GM21447 (cell line): ENCODE results near the gene DENND5A.
A peak's percentile ranks its signal among the peaks of the same experiment; 100 is the strongest.
"Not testable (repeated sequence)": the region's sequence is repeated elsewhere in the genome, so short reads cannot be mapped to it uniquely, and the experiment has no call there.

Experiments used
- ATAC-seq: cut with Tn5 transposase; IDR thresholded peaks from one replicate; pipeline ENCODE4 v1.9.1; 2021; ENCODE audit not compliant: unreplicated experiment

DENND5A gene

DNA sequence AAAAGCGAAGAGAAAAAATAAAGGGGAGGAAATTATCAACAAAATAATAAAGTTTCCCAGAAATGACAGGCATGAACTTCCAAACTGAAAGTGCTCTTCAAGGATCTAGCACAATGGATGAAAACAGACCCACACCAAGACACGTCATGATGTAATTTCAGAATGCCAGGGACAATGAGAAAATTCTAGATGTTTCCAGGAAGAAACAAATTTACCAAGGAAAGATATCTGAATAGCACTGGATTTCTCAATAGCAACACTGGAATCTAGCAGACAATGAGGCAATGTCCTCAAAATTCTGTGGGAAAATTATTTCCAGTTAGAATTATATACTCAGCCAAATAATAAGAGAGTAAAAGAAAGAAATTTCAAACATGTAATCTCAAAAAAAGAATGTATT is 46.0 kb downstream of the DENND5A start:
- no peak for ATAC-seq

DNA sequence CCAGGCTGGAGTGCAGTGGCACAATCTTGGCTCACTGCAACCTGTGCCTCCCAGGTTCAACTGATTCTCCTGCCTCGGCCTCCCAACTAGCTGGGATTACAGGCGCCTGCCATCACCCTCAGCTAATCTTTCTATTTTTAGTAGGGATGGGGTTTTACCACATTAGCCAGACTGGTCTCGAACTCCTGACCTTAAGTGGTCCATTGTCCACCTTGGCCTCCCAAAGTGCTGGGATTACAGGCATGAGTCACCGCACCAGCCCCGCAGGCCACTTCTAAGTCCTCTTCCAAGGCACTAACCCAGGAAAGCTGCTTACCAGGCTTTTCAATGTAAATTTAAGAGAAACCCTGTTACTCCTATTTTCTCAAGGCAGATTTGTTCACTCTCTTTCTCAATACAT is 50.4 kb downstream of the DENND5A start:
- ATAC-seq: no peak

DNA sequence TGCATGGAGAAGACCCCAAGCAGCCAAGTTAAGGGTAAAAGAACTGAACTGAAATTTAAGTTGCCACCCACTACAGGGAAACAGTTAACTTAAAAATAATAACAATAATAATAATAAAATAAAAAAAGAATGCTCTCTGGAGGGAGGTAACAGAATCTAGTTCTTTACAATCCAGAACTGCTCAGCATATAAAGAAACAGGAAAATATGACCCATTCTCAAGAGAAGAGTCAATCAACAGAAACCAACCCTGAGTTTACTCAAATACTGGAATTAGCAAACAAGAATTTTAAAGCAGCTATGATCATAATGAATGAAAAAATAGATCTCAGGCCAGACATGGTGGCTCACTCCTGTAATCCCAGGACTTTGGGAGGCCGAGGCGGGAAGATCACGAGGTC is 53.8 kb downstream of the DENND5A start:
- no peak for ATAC-seq

DNA sequence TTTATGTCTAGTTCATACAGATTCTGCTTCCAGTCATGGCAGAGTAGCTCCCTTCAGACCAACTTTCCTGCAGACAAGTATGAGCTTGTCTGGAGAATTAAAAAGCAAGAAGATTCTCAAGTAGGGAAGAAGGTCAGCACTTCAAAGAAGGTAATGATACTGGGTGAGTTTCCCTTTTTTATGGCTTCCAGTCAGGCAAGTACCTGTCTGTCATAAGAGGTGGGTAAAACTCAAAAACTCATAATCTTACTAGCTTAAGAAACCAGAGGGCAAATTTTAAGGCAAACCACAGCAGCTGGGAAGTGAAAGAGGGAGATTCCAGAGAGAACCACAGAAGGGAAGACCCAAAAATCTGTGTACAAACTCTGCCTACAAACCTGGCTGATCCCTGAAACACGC is 54.2 kb downstream of the DENND5A start:
- no peak for ATAC-seq

DNA sequence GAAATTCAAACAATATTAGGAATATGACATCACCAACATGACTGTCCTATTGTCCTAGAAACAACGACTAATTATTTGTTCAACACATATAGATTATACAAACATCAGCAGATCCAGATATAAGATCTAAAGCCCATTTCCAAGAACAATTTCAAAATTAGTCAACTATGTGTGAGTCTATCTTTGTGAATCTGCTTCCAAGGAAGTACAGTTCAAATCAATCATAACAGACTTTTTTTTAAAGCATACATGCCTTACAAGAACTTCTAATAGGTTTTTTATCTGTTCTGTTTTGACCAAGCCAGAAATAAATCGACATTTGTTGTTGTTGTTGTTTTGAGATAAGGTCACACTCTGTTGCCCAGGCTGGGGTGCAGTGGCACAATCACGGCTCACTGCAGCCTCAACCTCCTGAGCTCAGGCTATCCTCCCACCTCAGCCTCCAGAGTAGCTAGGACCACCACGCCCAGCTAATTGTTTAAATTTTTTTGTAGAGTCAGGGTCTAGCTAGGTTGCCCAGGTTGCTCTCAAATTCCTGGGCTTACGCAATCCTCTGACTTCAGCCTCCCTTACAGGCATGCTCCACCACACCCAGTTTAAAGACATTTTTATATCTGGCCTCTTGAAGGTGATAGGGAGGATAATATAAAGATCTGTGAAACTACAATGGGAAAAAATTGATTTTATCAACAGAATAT is 54.8 kb downstream of the DENND5A start:
- no peak for ATAC-seq

DNA sequence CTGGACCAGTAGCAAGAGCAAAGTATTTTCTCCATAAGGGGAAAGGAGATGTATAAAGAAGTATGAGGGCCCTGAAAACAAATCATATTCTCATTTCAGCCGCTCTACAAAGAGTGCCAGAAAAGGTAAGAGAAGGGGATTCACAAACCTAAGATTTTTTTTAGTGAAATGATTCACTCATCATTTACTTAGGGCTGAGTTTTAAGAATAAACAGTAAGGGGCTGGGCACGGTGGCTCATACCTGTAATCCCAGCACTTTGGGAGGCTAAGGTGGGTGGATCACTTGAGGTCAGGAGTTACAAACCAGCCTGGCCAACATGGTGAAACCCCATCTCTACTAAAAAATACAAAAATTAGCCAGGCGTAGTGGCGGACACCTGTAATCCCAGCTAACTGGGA is 55.5 kb downstream of the DENND5A start:
- peak; percentile 21 for ATAC-seq

DNA sequence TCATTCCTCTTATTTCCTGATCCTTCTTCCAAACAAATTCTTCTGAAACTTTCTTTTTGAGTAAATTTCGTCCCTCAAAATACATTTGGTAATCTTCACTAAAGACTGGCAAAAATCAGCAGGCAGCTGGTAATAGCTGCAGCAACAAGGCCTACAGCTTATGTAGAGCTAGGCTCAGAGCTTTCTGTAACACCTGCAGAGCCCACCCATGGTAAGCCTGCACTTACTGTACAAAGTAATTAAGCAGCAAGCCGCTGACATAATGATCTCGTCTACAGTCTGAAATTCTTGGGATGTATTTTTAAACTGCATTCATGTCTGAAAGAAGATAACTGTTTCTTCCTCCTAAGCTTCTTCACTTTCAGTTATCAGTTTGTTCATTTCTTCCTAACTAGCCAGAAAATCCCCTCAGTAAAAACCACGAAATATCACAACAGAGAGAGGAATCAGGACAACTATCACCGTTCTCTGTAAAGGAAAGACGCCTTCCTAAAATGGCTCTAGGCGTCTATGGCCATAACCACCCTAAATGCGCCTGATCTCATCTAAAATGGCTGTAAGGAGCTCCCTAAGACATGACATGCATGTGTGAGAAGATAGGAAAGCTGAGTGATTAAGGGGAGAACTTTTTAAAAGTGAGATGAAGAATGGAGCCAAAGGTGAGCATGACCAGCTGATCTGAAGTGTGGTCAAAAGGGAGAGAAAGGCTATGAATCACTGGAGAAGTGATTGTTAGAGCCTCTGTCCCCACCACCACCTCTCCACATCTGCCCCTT is 56.2 kb downstream of the DENND5A start:
- ATAC-seq: peak; percentile 34

DNA sequence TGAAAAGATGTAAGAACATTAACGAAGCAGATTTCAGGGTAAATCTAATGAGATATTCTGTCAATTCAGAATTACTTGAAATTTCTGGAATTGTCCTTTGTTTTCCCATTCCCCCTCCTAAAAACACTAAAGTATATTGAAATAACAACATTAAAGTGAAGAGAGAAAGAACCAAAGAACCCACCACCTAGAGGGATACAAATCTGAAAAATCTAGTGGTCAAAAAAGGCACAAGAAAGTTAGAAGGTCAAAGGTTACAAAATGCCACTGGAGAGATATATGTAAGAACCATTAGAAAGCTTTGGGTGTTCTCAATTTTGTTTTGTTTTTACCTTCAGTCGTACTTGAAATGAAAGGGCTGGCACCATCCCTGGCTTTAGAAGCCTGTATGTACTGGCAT is 57.9 kb downstream of the DENND5A start:
- ATAC-seq: no peak

DNA sequence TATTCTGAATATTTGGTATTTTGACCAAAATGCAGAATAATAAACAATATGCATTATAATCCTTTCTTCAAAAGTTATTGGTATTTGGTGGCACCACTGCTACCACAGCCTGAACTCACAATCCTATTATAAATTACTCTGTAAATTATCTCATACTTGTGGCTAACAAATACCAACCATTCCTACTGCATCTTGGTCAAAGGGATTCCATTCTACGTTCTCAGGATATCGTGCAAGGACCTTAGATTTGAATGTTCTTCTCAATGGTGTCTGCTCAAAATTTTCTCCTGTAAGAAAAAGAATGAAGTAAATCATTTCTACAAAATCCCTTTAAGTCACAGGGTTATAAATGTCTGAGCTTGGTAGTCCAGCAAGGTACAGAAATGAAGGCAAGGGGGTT is 58.7 kb downstream of the DENND5A start:
- ATAC-seq: no peak

DNA sequence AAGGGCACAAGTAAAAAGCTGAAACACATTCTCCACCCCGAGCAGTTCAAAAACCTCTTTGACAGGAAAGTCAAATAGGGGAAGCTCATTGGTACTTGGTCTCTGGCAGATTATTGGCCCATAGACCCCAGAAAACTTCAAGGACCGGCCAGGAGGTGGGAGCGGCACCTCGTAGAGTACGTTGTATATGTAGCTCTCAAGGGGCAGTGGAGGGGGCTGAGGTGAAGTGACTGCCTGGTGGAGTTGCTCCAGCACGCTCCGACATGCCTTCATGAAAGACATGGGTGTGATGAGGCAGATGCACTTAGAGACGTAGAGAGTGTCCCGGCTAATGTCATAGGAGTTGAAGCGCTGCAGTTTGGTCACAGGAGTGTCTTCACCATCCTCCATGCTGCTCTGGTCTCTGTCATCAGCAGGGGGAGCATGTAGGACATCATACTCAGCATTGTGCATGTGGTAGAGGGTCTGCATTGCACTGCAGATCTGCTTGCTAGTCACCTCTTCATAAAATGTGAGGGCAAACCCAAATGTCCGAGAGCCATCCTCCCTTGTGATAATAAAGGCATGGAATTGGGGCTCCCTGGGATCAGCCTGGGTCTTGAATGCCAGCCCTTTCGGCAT is 61.3 kb downstream of the DENND5A start:
- no peak for ATAC-seq

DNA sequence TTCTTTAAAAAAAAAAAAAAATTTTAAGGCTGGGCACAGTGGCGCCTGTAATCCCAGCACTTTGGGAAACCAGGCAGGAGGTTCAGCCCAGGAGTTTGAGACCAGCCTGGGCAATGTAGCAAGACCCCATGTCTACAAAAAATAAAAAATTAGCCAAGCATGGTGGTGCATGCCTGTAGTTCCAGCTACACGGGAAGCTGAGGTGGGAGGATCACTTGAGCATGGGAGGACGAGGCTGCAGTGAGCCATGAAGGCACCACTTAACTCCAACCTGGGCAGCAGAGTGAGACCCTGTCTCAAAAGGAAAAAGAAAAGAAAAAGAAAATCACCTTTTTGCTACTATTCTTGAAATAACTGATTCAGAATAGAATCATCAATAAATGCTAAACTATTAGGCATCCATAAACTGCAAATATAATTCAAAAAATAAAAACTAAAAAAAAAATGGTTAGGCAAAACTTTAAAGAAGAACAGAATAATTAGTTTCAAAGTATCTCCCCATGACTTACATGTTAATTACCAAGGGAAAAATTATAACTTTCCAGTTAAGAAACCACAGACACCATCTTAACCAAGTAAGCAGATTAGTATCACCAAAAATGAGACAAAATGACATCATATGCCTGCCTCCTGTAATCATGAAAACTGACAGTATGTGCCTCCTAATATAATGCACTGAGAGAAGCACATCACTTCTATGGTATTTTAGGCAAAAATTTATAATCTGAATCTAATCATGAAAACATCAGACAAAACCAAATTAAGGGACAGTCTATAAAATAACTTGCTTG is 63.6 kb downstream of the DENND5A start:
- no peak for ATAC-seq

DNA sequence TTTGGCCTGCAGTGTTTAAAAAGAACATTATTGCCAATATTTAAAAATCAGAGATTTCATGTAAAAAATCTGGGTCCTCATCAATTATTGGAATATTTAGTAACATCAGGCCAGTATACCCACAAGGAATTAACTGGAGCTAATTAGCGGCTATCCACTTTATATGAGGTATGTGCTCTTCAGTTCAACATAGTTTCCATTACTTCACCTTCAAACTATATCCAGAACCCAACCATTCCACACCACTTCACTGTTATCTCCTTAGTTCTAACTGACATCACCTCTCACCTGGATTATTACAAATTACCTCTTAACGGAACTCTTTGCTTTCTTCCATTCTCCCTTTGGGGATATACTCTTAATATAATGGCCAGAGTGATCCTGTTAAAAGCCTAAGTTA is 64.7 kb downstream of the DENND5A start:
- ATAC-seq: no peak

DNA sequence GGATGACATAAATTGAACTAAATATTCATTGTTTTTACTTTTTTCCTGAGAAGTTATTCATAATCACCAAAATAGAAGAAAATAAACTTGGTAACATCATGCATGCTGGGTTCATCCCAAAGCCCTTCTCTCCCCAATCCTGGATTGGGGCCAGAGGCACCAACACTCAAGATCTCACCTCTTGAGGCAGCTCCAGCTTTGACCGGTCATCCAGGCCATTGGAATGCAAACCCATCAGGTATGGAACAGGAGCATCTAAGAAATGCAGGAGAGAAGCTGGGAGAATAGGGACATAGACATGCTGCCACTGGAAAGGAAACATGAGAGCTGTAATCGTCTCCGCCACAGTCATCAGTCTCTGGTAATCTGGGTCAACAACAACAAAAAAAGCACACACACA is 71.8 kb downstream of the DENND5A start:
- no peak for ATAC-seq

DNA sequence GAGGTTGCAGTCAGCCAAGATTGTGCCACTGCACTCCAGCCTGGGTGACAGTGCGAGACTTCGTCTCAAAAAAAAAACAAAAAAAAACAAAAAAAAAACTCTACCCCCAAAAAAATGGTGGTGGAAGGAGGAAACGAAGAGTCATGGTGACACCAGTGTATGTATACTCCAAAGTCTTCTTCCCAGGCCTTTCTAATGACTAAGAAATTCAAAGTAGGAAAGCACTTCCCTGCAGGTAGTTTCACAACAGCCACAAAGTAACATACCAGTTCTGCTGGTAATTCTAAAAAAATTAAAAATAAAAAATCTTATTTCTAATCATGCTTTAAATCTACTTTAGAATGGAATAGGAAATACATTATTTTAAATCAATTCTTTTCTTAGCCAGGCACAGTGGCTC is 72.6 kb downstream of the DENND5A start:
- no peak for ATAC-seq

DNA sequence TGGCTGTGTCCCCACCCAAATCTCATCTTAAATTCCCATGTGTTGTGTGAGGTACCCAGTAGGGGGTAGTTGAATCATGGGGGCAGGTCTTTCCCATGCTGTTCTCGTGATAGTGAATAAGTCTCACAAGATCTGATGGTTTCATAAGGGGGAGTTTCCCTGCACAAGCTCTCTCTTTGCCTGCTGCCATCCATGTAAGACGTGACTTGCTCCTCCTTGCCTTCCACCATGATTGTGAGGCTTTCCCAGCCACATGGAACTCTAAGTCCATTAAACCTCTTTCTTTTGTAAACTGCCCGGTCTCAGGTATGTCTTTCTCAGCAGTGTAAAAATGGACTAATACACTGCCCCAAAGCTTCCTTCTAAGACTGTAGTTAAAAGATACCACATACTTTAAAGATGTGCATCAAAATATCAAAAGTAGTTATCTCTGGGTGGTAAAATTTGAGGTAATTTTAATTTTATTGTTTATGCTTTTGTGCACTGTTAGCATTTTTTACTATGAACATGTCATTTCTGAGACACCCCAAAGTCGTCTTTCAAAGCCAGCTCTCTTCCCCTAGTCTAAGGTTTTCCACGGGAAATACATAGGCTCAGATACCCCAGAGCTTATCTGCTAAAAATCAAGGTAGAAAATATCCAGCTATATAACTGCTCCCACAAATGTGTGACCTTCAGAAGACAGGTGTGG is 74.7 kb downstream of the DENND5A start:
- ATAC-seq: not testable (repeated sequence)

DNA sequence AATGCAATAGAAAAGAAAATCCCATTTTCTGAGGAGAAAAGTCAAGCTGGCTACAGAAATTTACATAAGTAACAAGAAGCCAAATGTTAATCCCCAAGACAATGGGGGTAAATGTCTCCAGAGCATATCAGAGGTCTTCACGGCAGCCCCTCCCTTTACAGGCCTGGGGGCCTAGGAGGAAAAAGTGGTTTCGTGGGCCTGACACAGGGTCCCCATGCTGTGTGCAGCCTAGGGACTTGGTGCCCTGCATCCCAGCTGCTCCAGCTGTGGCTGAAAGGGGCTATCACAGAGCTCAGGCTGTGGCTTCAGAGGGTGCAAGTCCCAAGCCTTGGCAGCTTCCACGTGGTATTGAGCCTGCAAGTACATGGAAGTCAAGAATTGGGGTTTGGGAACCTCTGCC is 76.3 kb downstream of the DENND5A start:
- ATAC-seq: not testable (repeated sequence)

DNA sequence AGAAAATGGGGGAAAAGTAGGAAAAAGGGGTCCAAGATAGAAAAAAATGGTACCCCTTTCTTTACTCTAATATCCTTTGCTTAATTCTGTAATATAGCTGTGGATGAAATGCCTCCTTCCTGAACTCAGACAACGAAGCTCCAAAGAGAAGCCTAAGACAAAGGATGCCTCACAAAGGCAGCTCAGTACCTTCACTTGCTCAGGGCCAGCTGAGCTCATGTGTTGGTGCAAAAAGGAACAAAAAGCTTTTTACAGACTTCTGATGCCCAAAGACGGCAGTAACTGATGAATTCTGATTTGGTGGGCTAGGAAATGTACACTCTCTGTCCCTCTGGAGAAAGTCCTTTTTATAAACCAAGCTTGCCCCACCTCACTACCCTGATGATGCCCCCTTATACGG is 77.5 kb downstream of the DENND5A start:
- no peak for ATAC-seq

DNA sequence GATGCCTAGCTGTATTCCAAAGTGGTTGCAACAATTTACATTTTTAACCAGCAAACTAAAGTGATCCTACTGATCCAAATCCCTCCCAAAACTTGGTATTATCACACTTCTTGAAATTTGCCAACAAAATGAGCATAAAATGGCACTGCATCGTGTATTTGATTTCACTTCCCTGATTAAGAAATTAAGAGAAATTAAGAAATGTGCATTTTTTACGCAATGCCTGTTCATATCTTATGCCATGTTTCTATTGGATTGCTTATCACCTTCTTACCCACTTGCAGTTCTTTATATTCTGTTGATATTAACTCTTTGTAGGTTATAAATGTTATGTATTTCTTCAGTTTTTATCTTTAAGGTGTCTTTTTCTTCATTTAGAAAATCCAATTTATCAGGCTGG is 80.6 kb downstream of the DENND5A start:
- ATAC-seq: no peak

DNA sequence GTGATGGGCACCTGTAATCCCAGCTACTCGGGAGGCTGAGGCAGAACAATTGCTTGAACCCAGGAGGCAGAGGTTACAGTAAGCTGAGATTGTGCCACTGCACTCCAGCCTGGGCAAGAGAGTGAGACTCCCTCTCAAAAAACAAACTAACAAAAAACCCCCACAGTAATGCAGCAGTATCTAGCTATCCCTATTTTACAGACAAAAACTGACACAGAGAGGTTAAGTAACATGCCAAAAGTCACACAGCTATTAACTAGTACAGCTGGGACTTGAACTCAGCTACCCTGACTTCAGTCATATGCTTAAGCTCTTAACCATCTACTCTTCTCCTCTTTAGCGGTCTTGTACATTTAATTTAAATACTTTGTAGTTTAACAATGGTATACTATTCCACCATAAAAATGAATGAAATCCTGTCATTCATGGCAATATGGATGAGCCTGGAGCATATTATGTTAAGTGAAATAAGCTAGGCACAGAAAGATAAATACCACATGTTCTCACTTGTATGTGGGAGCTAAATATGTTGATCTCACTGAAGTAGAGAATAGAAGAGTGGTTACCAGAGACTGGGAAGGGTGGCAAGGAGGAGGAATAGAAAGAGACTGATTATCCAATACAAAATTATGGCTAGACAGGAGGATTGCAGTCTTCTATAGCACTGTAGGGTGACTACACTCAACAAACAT is 82.8 kb downstream of the DENND5A start:
- no peak for ATAC-seq

DNA sequence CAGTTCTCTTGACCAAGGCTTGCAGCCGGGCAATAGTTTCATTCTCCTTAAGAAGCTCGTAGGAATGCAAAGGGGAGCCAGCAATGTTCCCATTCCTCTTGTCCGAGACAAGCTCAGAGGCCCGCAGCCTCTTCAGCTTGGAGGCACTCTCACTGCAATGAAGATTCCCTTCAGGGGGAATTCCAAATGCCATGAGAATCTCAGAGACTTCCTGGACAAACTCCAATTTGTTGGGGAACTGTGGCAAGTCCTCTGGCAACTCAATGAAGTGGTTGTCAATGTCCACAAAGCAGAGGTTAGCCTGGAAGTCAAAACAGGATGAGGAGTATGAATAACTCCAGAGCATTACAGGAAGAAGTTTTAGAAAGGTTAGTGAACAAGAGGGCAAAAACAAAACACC is 84.4 kb downstream of the DENND5A start:
- ATAC-seq: no peak
